HL-60 (cell line): Measurements from ENCODE around the gene TAF1B.

Source experiments
- DNase-seq, 2 experiments: peaks; one replicate each; pipeline ENCODE4 v3.0.0-alpha.2; 2010 to 2020; ENCODE audit warnings: low read depth in 1 of 2, low spot score in 1 of 2
- H3K27ac ChIP-seq: fragments of 250-450 bp; sonication (Bioruptor Pico); replicated peaks from 2 replicates; pipeline ENCODE4 v1.5.1; 2020; ENCODE audit warnings: mild to moderate bottlenecking, moderate library complexity
- H3K27me3 ChIP-seq: fragments of 250-450 bp; sonication (Bioruptor Pico); 2 replicates; pipeline ENCODE4 v1.5.1; 2021; ENCODE audit warnings: mild to moderate bottlenecking, moderate library complexity; ENCODE audit not compliant: insufficient read depth, poor library complexity, severe bottlenecking
- H3K4me3 ChIP-seq: replicated peaks from 2 replicates; pipeline ENCODE4 v1.5.1; 2011; ENCODE audit warnings: mild to moderate bottlenecking, control low read depth, low read length; ENCODE audit not compliant: insufficient read depth
- CTCF ChIP-seq: IDR thresholded peaks from one replicate; pipeline ENCODE4 v1.5.1; 2011; ENCODE audit warnings: low read length, control low read depth, inconsistent platforms; ENCODE audit not compliant: insufficient read depth
- GABPA ChIP-seq: IDR thresholded peaks from 2 replicates; pipeline ENCODE4 v1.6.1; 2012; ENCODE audit warnings: low read depth
- POLR2AphosphoS5 ChIP-seq: IDR thresholded peaks from 2 replicates; pipeline ENCODE4 v1.6.1; 2012; ENCODE audit warnings: low read depth
- REST ChIP-seq: IDR thresholded peaks from 2 replicates; pipeline ENCODE4 v1.6.1; 2012; ENCODE audit warnings: low read depth; ENCODE audit not compliant: insufficient replicate concordance
- SPI1 ChIP-seq: IDR thresholded peaks from 2 replicates; pipeline ENCODE4 v1.6.1; 2012; ENCODE audit warnings: low read depth, mild to moderate bottlenecking, borderline replicate concordance

Gene TAF1B

GRCh38 chr2:9809448-9810088 lies 33.7 kb upstream of the TAF1B start:
- Histone ChIP-seq H3K4me3 (no peak overlapping the region), H3K27ac (no peak overlapping the region), H3K27me3 (no peaks in the 10 kb centered on the region)
- TF ChIP-seq REST = no peak
- no peak for TF ChIP-seq GABPA
- TF ChIP-seq SPI1 = no peak
- TF ChIP-seq POLR2AphosphoS5 = no peak
- no peak for TF ChIP-seq CTCF
- no peak for DNase-seq

GRCh38 chr2:9811216-9811615 lies 32.1 kb upstream of the TAF1B start:
- no peak for TF ChIP-seq GABPA
- no peak for TF ChIP-seq CTCF
- no peak for TF ChIP-seq POLR2AphosphoS5
- no peak for TF ChIP-seq SPI1
- no peak for TF ChIP-seq REST
- DNase-seq = no peak
- H3K4me3 ChIP-seq = no peak overlapping the region
- H3K27me3 ChIP-seq = no peaks in the 10 kb centered on the region
- H3K27ac ChIP-seq = no peak overlapping the region

GRCh38 chr2:9811679-9812511 lies 31.4 kb upstream of the TAF1B start:
- TF ChIP-seq CTCF = no peak
- no peak for TF ChIP-seq GABPA
- no peak for TF ChIP-seq SPI1
- TF ChIP-seq POLR2AphosphoS5 = no peak
- TF ChIP-seq REST = no peak

More at GRCh38 chr2:9811679-9812511, 31.4 kb upstream of the TAF1B start:
- H3K27ac ChIP-seq = no peak overlapping the region
- DNase-seq = no peak
- H3K4me3 ChIP-seq = no peak overlapping the region
- no peaks in the 10 kb centered on the region for H3K27me3 ChIP-seq
